ENCODE measurements around the gene RNF34. TPM values are rescaled to one million over a fixed set of nuclear protein-coding genes. Genes with fewer than 3 reads are reported as not detected.
A peak's percentile ranks its signal among the peaks of the same experiment; 100 is the strongest.

The RNF34 gene
- total RNA-seq, 6 donors from 2014 or later: 22.1 to 48.2 (median 32.4) TPM

DNA sequence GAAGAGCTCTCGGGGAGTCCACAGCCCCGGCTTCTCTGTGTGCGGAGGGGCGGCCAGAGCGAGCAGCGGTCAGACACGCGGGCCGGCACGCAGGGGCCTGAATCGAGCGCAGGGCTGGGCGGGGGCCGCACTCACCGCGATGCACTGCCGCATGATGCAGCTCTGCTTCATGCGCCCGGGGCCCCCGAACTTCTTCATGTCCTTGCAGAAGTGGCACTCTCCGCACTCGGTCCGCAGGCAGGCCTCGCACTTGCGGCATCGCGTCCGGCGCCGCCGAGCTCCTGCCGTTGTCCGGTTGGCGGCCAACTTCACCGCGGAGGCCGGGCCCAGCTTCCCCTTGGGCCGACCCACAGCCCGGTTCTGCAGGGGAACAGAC, 53.1 kb downstream of the RNF34 start:
- Histone ChIP-seq H3K27me3 (no peaks in the 10 kb centered on the region), H3K9me3 (no peaks in the 10 kb centered on the region), H3K4me1 (peaks cover 14 to 29% (median 20%) of the 10 kb centered on the region in 4 donors), H3K27ac (peak overlapping the region; percentile 45 to 79 (median 64)), H3K36me3 (peaks cover 0 to 10% (median 0%) of the 10 kb centered on the region in 4 donors), H3K4me3 (peak overlapping the region in 2 of 4 donors; percentile 30 to 31)
- DNase-seq (peak in 1 of 2 donors; percentile 85), ATAC-seq (ENCODE audit: low FRiP score in 2 of 2) (no peak)
- WGBS, 2 donors: 86 to 95% methylated on average over 6 to 37 of the region's 39 CpGs
- TF ChIP-seq EP300 (IDR thresholded peaks at IDR 0.05) (no peak), POLR2A (IDR thresholded peaks at IDR 0.05) (no peak), POLR2AphosphoS5 (IDR thresholded peaks at IDR 0.05) (no peak)
- TF ChIP-seq, protein P1, sequence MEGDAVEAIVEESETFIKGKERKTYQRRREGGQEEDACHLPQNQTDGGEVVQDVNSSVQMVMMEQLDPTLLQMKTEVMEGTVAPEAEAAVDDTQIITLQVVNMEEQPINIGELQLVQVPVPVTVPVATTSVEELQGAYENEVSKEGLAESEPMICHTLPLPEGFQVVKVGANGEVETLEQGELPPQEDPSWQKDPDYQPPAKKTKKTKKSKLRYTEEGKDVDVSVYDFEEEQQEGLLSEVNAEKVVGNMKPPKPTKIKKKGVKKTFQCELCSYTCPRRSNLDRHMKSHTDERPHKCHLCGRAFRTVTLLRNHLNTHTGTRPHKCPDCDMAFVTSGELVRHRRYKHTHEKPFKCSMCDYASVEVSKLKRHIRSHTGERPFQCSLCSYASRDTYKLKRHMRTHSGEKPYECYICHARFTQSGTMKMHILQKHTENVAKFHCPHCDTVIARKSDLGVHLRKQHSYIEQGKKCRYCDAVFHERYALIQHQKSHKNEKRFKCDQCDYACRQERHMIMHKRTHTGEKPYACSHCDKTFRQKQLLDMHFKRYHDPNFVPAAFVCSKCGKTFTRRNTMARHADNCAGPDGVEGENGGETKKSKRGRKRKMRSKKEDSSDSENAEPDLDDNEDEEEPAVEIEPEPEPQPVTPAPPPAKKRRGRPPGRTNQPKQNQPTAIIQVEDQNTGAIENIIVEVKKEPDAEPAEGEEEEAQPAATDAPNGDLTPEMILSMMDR (IDR thresholded peaks at IDR 0.05): no peak

- 90 to 91% methylated on average over 17 to 18 of the region's 18 CpGs for WGBS, 2 donors
Measured at GRCh38 chr12:121453629-121454028, 53.7 kb downstream of the RNF34 start.

GRCh38 chr12:121454921-121455320, 55.0 kb downstream of the RNF34 start:
- no peak for ATAC-seq (ENCODE audit: low FRiP score in 2 of 2)
- H3K9me3 ChIP-seq: no peaks in the 10 kb centered on the region
- H3K4me3 ChIP-seq: no peak overlapping the region
- peaks cover 14 to 29% (median 20%) of the 10 kb centered on the region in 4 donors for H3K4me1 ChIP-seq
- H3K27ac ChIP-seq: no peak overlapping the region
- 92 to 98% methylated on average over 6 of the region's 6 CpGs for WGBS, 2 donors
- H3K27me3 ChIP-seq: no peaks in the 10 kb centered on the region
- no peak for TF ChIP-seq POLR2A (IDR thresholded peaks at IDR 0.05)
- TF ChIP-seq, protein P1 (IDR thresholded peaks at IDR 0.05): no peak
- no peak for TF ChIP-seq EP300 (IDR thresholded peaks at IDR 0.05)
- no peak for TF ChIP-seq POLR2AphosphoS5 (IDR thresholded peaks at IDR 0.05)
- H3K36me3 ChIP-seq: peaks cover 0 to 10% (median 0%) of the 10 kb centered on the region in 4 donors
- DNase-seq: no peak

More at GRCh38 chr12:121453629-121454028, 53.7 kb downstream of the RNF34 start:
- Histone ChIP-seq H3K9me3 (no peaks in the 10 kb centered on the region), H3K36me3 (peaks cover 0 to 10% (median 0%) of the 10 kb centered on the region in 4 donors), H3K4me3 (no peak overlapping the region), H3K4me1 (peaks cover 14 to 29% (median 20%) of the 10 kb centered on the region in 4 donors), H3K27ac (no peak overlapping the region), H3K27me3 (no peaks in the 10 kb centered on the region)
- ATAC-seq (ENCODE audit: low FRiP score in 2 of 2) (no peak), DNase-seq (peak in 1 of 2 donors; percentile 67)
- TF ChIP-seq, protein P1 (IDR thresholded peaks at IDR 0.05): no peak
- TF ChIP-seq EP300 (IDR thresholded peaks at IDR 0.05) (no peak), POLR2A (IDR thresholded peaks at IDR 0.05) (no peak), POLR2AphosphoS5 (IDR thresholded peaks at IDR 0.05) (no peak)

DNA sequence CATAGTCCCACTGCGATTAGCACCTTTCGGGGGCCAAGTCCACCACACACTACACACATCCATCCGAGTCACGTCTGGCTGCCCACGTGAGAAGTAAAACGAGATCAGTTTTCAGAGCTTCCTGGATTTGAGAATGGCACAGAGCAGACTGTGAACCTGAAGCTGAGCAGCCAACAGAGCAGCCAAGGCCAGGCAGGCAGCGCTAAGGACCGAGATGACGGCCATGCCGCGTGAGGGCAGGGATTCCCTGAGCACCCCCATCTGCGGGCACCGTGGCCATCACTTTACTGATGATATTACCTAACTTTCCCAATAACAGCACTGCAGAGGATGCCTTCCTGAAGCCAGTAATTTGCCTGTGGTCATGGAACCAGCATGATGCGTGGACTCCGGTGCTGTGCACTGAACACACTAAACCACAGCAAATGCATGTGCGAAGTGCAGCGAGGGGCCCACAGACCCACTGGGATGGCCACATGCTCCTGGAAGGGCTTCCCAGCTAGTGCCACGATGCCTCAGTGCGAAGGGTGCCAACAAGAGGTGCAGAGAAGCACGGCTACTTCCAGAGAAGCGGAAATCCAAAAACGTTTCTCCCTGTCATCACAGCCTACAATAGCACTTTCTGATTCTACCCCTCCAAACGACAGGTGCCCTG, 56.0 kb downstream of the RNF34 start:
- Histone ChIP-seq H3K36me3 (peaks cover 0 to 10% (median 0%) of the 10 kb centered on the region in 4 donors), H3K4me1 (peaks cover 14 to 29% (median 20%) of the 10 kb centered on the region in 4 donors), H3K4me3 (no peak overlapping the region), H3K9me3 (no peaks in the 10 kb centered on the region), H3K27me3 (no peaks in the 10 kb centered on the region), H3K27ac (no peak overlapping the region)
- ATAC-seq (ENCODE audit: low FRiP score in 2 of 2) (no peak), DNase-seq (peak in 1 of 2 donors; percentile 44)
- no peak for TF ChIP-seq EP300 (IDR thresholded peaks at IDR 0.05)
- TF ChIP-seq POLR2A (IDR thresholded peaks at IDR 0.05): no peak
- TF ChIP-seq POLR2AphosphoS5 (IDR thresholded peaks at IDR 0.05): no peak
- TF ChIP-seq, protein P1 (IDR thresholded peaks at IDR 0.05): no peak
- WGBS, 2 donors: 74 to 86% methylated on average over 8 to 23 of the region's 23 CpGs
